SK-N-SH (cell line): Measurements from ENCODE around the gene EPB41L4A.

ENCODE experiments used
- CTCF ChIP-seq: fragments of 200-600 bp; sonication (generic); IDR thresholded peaks from 2 replicates; pipeline ENCODE4 v1.6.1; 2017; ENCODE audit warnings: antibody characterized with exemption, mild to moderate bottlenecking, moderate library complexity
- EP300 ChIP-seq, 2 experiments: IDR thresholded peaks; 2 replicates each; pipeline versions ENCODE4 v1.4.0 to v1.6.1; 2012; ENCODE audit warnings: borderline replicate concordance in 1 of 2, low read depth in 1 of 2, low read length in 1 of 2
- FOSL2 ChIP-seq: IDR thresholded peaks from 2 replicates; pipeline ENCODE4 v1.4.0; 2012; ENCODE audit warnings: low read depth, mild to moderate bottlenecking, moderate library complexity, borderline replicate concordance
- FOXM1 ChIP-seq: IDR thresholded peaks from 2 replicates; pipeline ENCODE4 v1.4.0; 2012; ENCODE audit warnings: low read depth, mild to moderate bottlenecking
- GABPA ChIP-seq: IDR thresholded peaks from 2 replicates; pipeline ENCODE4 v1.4.0; 2012; ENCODE audit warnings: low read depth, mild to moderate bottlenecking
- MAX ChIP-seq: IDR thresholded peaks from 2 replicates; pipeline ENCODE4 v1.4.0; 2012; ENCODE audit warnings: low read depth
- MEF2A ChIP-seq: IDR thresholded peaks from 2 replicates; pipeline ENCODE4 v1.4.0; 2012; ENCODE audit warnings: low read depth, borderline replicate concordance
- PBX3 ChIP-seq: IDR thresholded peaks from 2 replicates; pipeline ENCODE4; 2012
- RAD21 ChIP-seq: IDR thresholded peaks from 2 replicates; pipeline ENCODE4 v1.6.1; 2012; ENCODE audit warnings: mild to moderate bottlenecking, low read length
- REST ChIP-seq: IDR thresholded peaks from 2 replicates; pipeline ENCODE4 v1.6.1; 2012; ENCODE audit warnings: mild to moderate bottlenecking, low read depth, low read length, moderate library complexity
- RFX5 ChIP-seq: IDR thresholded peaks from 2 replicates; pipeline ENCODE4 v1.6.1; 2012; ENCODE audit warnings: mild to moderate bottlenecking, improper control_type of control experiment, low read length
- TAF1 ChIP-seq: IDR thresholded peaks from 2 replicates; pipeline ENCODE4 v1.6.1; 2012; ENCODE audit warnings: low read depth, mild to moderate bottlenecking, low read length, moderate library complexity, borderline replicate concordance
- TEAD4 ChIP-seq: IDR thresholded peaks from 2 replicates; pipeline ENCODE4 v1.4.0; 2012; ENCODE audit warnings: mild to moderate bottlenecking, borderline replicate concordance; ENCODE audit not compliant: insufficient read depth
- USF1 ChIP-seq: IDR thresholded peaks from 2 replicates; pipeline ENCODE4 v1.4.0; 2012; ENCODE audit warnings: low read depth, borderline replicate concordance

- TF ChIP-seq CTCF: no peak
- TF ChIP-seq USF1: no peak
- no peak for TF ChIP-seq PBX3
- TF ChIP-seq FOXM1: no peak
- 0 out of 2 replicates have a peak, but pooled peaks have one; percentile 14 for TF ChIP-seq RAD21
- no peak for TF ChIP-seq MAX
- no peak for TF ChIP-seq TAF1
- no peak for TF ChIP-seq GABPA
- TF ChIP-seq RFX5: no peak
- 0 out of 4 replicates have a peak, but pooled peaks of 1 of the 2 experiments have one; percentile 24 for TF ChIP-seq EP300 (IDR thresholded peaks at IDR 0.05; ENCODE audit: borderline replicate concordance in 1 of 2, low read depth in 1 of 2, low read length in 1 of 2)
- TF ChIP-seq REST: no peak
- TF ChIP-seq FOSL2: no peak
- no peak for TF ChIP-seq TEAD4
- no peak for TF ChIP-seq MEF2A
Observed at GRCh38 chr5:112338681-112339337, 80.3 kb downstream of the EPB41L4A start.
